ENCODE measurements around the gene TSPAN9.
A peak's percentile ranks its signal among the peaks of the same experiment; 100 is the strongest.

Gene TSPAN9

GRCh38 chr12:3125674-3126073 is 48.5 kb downstream of the TSPAN9 start:
- DNase-seq (ENCODE audit: low spot score) = no peak

GRCh38 chr12:3127832-3128231 is 50.7 kb downstream of the TSPAN9 start:
- no peak for DNase-seq (ENCODE audit: low spot score)

- DNase-seq (ENCODE audit: low spot score) = no peak
Observed at GRCh38 chr12:3128498-3129293, 51.5 kb downstream of the TSPAN9 start.

GRCh38 chr12:3129301-3130056 is 52.3 kb downstream of the TSPAN9 start:
- DNase-seq (ENCODE audit: low spot score) = no peak

- DNase-seq (ENCODE audit: low spot score) = no peak
Observed at GRCh38 chr12:3130057-3130830, 53.1 kb downstream of the TSPAN9 start.

GRCh38 chr12:3131129-3131528 is 54.0 kb downstream of the TSPAN9 start:
- no peak for DNase-seq (ENCODE audit: low spot score)

GRCh38 chr12:3132636-3133404 is 55.6 kb downstream of the TSPAN9 start:
- no peak for DNase-seq (ENCODE audit: low spot score)

GRCh38 chr12:3133405-3133783 is 56.2 kb downstream of the TSPAN9 start:
- no peak for DNase-seq (ENCODE audit: low spot score)

- DNase-seq (ENCODE audit: low spot score) = no peak
Observed at GRCh38 chr12:3134126-3134525, 56.9 kb downstream of the TSPAN9 start.

- no peak for DNase-seq (ENCODE audit: low spot score)
Observed at GRCh38 chr12:3134526-3135135, 57.5 kb downstream of the TSPAN9 start.

- peak; percentile 89 for DNase-seq (ENCODE audit: low spot score)
Observed at GRCh38 chr12:3135522-3136461, 58.6 kb downstream of the TSPAN9 start.

- no peak for DNase-seq (ENCODE audit: low spot score)
Observed at GRCh38 chr12:3136641-3137267, 59.6 kb downstream of the TSPAN9 start.

GRCh38 chr12:3137268-3137781 is 60.1 kb downstream of the TSPAN9 start:
- no peak for DNase-seq (ENCODE audit: low spot score)

GRCh38 chr12:3137814-3138445 is 60.8 kb downstream of the TSPAN9 start:
- DNase-seq (ENCODE audit: low spot score) = no peak

GRCh38 chr12:3138941-3139511 is 61.8 kb downstream of the TSPAN9 start:
- no peak for DNase-seq (ENCODE audit: low spot score)

GRCh38 chr12:3139760-3140159 is 62.6 kb downstream of the TSPAN9 start:
- DNase-seq (ENCODE audit: low spot score) = no peak

- no peak for DNase-seq (ENCODE audit: low spot score)
Observed at GRCh38 chr12:3140284-3140683, 63.1 kb downstream of the TSPAN9 start.
